Forelimb muscle (tissue), 1 donor: Measurements from ENCODE around the gene MYL11. TPM values are rescaled to one million over a fixed set of nuclear protein-coding genes. Genes with fewer than 3 reads are reported as not detected.

ENCODE experiments used
- DNase-seq: peaks from one replicate; pipeline ENCODE4 v3.0.0-alpha.2; 2013; ENCODE audit warnings: low read depth
- polyA plus RNA-seq: library from polyadenylated mRNA; unstranded; fragments of 120-200 nt; gene quantifications from one replicate; pipeline ENCODE4 v1.2.1, GENCODE V29; 2013; ENCODE audit not compliant: insufficient read length

Gene MYL11
- polyA plus RNA-seq, 1 donor = 9,236 TPM

- DNase-seq = no peak
These were observed 20.0 kb upstream of the MYL11 start for GRCh38 chr16:30354423-30355143.

- DNase-seq = peak; percentile 100
These were observed 19.3 kb upstream of the MYL11 start, which contains the start of gene CD2BP2 for GRCh38 chr16:30355144-30355953. Gene CD2BP2, minus strand, starts transcription at chr16:30355308. Its CDS starts 627 bp downstream, at chr16:30354681.

- no peak for DNase-seq
These were observed 18.7 kb upstream of the MYL11 start for GRCh38 chr16:30355954-30356308.

GRCh38 chr16:30356401-30357084 lies 18.1 kb upstream of the MYL11 start:
- no peak for DNase-seq

- DNase-seq = no peak
These were observed 17.4 kb upstream of the MYL11 start for GRCh38 chr16:30357085-30357714.

GRCh38 chr16:30357715-30358576 lies 16.7 kb upstream of the MYL11 start:
- DNase-seq = no peak

GRCh38 chr16:30358577-30358936 lies 16.0 kb upstream of the MYL11 start:
- no peak for DNase-seq

- DNase-seq = no peak
These were observed 15.4 kb upstream of the MYL11 start for GRCh38 chr16:30358990-30359870.

GRCh38 chr16:30359871-30360170 lies 14.8 kb upstream of the MYL11 start:
- DNase-seq = no peak

- no peak for DNase-seq
These were observed 13.4 kb upstream of the MYL11 start for GRCh38 chr16:30361180-30361579.

- DNase-seq = no peak
These were observed 9.4 kb upstream of the MYL11 start for GRCh38 chr16:30365200-30365599.

- DNase-seq = no peak
These were observed 8.1 kb upstream of the MYL11 start for GRCh38 chr16:30366511-30366910.

- DNase-seq = no peak
These were observed 7.1 kb upstream of the MYL11 start for GRCh38 chr16:30367349-30368009.

- no peak for DNase-seq
These were observed 6.3 kb upstream of the MYL11 start for GRCh38 chr16:30368122-30368791.

GRCh38 chr16:30368792-30369090 lies 5.9 kb upstream of the MYL11 start:
- no peak for DNase-seq

- no peak for DNase-seq
These were observed 5.3 kb upstream of the MYL11 start for GRCh38 chr16:30369091-30369937.

GRCh38 chr16:30369938-30370455 lies 4.6 kb upstream of the MYL11 start:
- DNase-seq = no peak
